ENCODE measurements around the gene KIF22.

- TF ChIP-seq CTCF (IDR thresholded peaks at IDR 0.05) (no peak), POLR2A (IDR thresholded peaks at IDR 0.05) (no peak)
These were observed 16.3 kb downstream of the KIF22 start for GRCh38 chr16:29806641-29807425.

Data from prostate gland (tissue), 2 donors.